ENCODE measurements around the gene FOXC2.

- TF ChIP-seq, protein P1, sequence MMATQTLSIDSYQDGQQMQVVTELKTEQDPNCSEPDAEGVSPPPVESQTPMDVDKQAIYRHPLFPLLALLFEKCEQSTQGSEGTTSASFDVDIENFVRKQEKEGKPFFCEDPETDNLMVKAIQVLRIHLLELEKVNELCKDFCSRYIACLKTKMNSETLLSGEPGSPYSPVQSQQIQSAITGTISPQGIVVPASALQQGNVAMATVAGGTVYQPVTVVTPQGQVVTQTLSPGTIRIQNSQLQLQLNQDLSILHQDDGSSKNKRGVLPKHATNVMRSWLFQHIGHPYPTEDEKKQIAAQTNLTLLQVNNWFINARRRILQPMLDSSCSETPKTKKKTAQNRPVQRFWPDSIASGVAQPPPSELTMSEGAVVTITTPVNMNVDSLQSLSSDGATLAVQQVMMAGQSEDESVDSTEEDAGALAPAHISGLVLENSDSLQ (IDR thresholded peaks at IDR 0.05), result no peak
- no peak for TF ChIP-seq FOXA1 (IDR thresholded peaks at IDR 0.05)
- TF ChIP-seq ARNT (IDR thresholded peaks at IDR 0.05), result no peak
- no peak for TF ChIP-seq SUZ12 (IDR thresholded peaks at IDR 0.05)
- no peak for TF ChIP-seq SP1 (IDR thresholded peaks at IDR 0.05)
- TF ChIP-seq FOXM1 (IDR thresholded peaks at IDR 0.05; ENCODE audit: borderline replicate concordance), result no peak
- TF ChIP-seq BHLHE40 (IDR thresholded peaks at IDR 0.05; ENCODE audit: borderline replicate concordance), result no peak
- no peak for TF ChIP-seq HDGF (IDR thresholded peaks at IDR 0.05; ENCODE audit: borderline replicate concordance)
- TF ChIP-seq NFRKB (IDR thresholded peaks at IDR 0.05), result no peak
Measured at GRCh38 chr16:86531641-86532525, 34.7 kb upstream of the FOXC2 start.

All from HEK293T (cell line).